Panc1 (cell line): ENCODE results near the gene ZFHX3. TPM values are rescaled to one million over a fixed set of nuclear protein-coding genes. Genes with fewer than 3 reads are reported as not detected.
A peak's percentile ranks its signal among the peaks of the same experiment; 100 is the strongest.

ENCODE experiments used
- ATAC-seq: fragments of 200-7000 bp; cut with Tn5 transposase; 2 replicates; pipeline ENCODE4 v1.9.1; 2020; ENCODE audit warnings: mild to moderate bottlenecking, moderate library complexity
- BruUV-seq: library from RNA; stranded (reverse); fragments of 400-500 nt; replicated peaks from 2 replicates; lab custom pipeline; 2021; lab: Mats Ljungman, UMichigan
- CTCF ChIA-PET: fragments of 300-600 bp; sonication (Branson Sonifier 250); formaldehyde crosslinking; loops from one replicate; lab custom pipeline; 2022; ENCODE audit warnings: antibody characterized with exemption; lab: Charles Lee
- POLR2A ChIA-PET: fragments of 300-600 bp; sonication (Branson Sonifier 250); formaldehyde crosslinking; loops from one replicate; lab custom pipeline; 2022; ENCODE audit warnings: antibody characterized with exemption; lab: Charles Lee
- DNase-seq: peaks from one replicate; pipeline ENCODE4 v3.0.0-alpha.2; 2010; ENCODE audit warnings: low read depth, low spot score
- H3K27ac ChIP-seq: 2 replicates; pipeline ENCODE4 v1.5.1; 2011; ENCODE audit warnings: mild to moderate bottlenecking, low read length, inconsistent platforms
- H3K27me3 ChIP-seq: fragments of 200-500 bp; sonication (Bioruptor generic); 2 replicates; pipeline ENCODE4 v1.6.0; 2014; ENCODE audit warnings: low read length, inconsistent platforms; ENCODE audit not compliant: control insufficient read depth, insufficient read depth
- H3K36me3 ChIP-seq: fragments of 200-500 bp; sonication (Bioruptor generic); 2 replicates; pipeline ENCODE4 v1.5.1; 2014; ENCODE audit warnings: inconsistent platforms, mild to moderate bottlenecking, low read length, moderate library complexity; ENCODE audit not compliant: control insufficient read depth, insufficient read depth
- H3K4me1 ChIP-seq: 2 replicates; pipeline ENCODE4 v1.5.1; 2011; ENCODE audit warnings: inconsistent platforms, mild to moderate bottlenecking, low read length, moderate library complexity; ENCODE audit not compliant: control insufficient read depth, insufficient read depth
- H3K4me3 ChIP-seq, 2 experiments: 2 replicates each; pipeline ENCODE4 v1.5.1; 2011 to 2012; ENCODE audit warnings: low read depth in 2 of 2, low read length in 2 of 2, mild to moderate bottlenecking in 2 of 2, inconsistent platforms in 1 of 2, moderate library complexity in 1 of 2
- H3K9me3 ChIP-seq: fragments of 200-500 bp; sonication (Bioruptor generic); 2 replicates; pipeline ENCODE4 v1.5.1; 2014; ENCODE audit warnings: low read depth, mild to moderate bottlenecking, inconsistent platforms, low read length, moderate library complexity; ENCODE audit not compliant: control insufficient read depth, insufficient read depth
- CTCF ChIP-seq: fragments of 450-650 bp; IDR thresholded peaks from 2 replicates; pipeline ENCODE4 v1.5.1; 2017; ENCODE audit warnings: mild to moderate bottlenecking
- POLR2AphosphoS5 ChIP-seq: IDR thresholded peaks from 2 replicates; pipeline ENCODE4 v1.6.1; 2012; ENCODE audit warnings: mild to moderate bottlenecking, low read depth, low read length, moderate library complexity
- SIN3A ChIP-seq: IDR thresholded peaks from 2 replicates; pipeline ENCODE4 v1.6.1; 2012; ENCODE audit warnings: low read depth, mild to moderate bottlenecking, low read length, moderate library complexity, borderline replicate concordance; ENCODE audit not compliant: insufficient read depth
- TCF7L2 ChIP-seq: IDR thresholded peaks from 2 replicates; pipeline ENCODE4 v1.6.1; 2011; ENCODE audit warnings: mild to moderate bottlenecking, low read depth, low read length, inconsistent platforms
- in situ Hi-C: cut with HindIII; loops from 2 replicates; pipeline ENCODE4 v1.10.0; 2016; ENCODE audit warnings: low sequenced_read_pairs, low pct_unique_long_range_greater_than_20kb
- intact Hi-C: fragments of 100-400 bp; cut with micrococcal nuclease; formaldehyde crosslinking; loops from one replicate; pipeline ENCODE4 v1.10.0; 2022; ENCODE audit not compliant: unreplicated experiment
- total RNA-seq: library from RNA; stranded (reverse); gene quantifications from one replicate; pipeline ENCODE4 v1.2.1, GENCODE V29; 2021; ENCODE audit not compliant: unreplicated experiment
- TF ChIP-seq, protein P1 (sequence below), 2 experiments: IDR thresholded peaks; 2 replicates each; pipeline ENCODE4 v1.6.1; 2011 to 2012; ENCODE audit warnings: low read depth in 2 of 2, control low read depth in 1 of 2, low read length in 1 of 2, mild to moderate bottlenecking in 1 of 2, moderate library complexity in 1 of 2; ENCODE audit not compliant: insufficient read depth in 1 of 2

Gene ZFHX3
- total RNA-seq, 1 experiment from 2014 or later: 7.1 TPM

- H3K27me3 ChIP-seq: no peaks in the 10 kb centered on the region
- TF ChIP-seq CTCF (no peak), TCF7L2 (no peak), POLR2AphosphoS5 (no peak), SIN3A (no peak)
- TF ChIP-seq, protein P1, sequence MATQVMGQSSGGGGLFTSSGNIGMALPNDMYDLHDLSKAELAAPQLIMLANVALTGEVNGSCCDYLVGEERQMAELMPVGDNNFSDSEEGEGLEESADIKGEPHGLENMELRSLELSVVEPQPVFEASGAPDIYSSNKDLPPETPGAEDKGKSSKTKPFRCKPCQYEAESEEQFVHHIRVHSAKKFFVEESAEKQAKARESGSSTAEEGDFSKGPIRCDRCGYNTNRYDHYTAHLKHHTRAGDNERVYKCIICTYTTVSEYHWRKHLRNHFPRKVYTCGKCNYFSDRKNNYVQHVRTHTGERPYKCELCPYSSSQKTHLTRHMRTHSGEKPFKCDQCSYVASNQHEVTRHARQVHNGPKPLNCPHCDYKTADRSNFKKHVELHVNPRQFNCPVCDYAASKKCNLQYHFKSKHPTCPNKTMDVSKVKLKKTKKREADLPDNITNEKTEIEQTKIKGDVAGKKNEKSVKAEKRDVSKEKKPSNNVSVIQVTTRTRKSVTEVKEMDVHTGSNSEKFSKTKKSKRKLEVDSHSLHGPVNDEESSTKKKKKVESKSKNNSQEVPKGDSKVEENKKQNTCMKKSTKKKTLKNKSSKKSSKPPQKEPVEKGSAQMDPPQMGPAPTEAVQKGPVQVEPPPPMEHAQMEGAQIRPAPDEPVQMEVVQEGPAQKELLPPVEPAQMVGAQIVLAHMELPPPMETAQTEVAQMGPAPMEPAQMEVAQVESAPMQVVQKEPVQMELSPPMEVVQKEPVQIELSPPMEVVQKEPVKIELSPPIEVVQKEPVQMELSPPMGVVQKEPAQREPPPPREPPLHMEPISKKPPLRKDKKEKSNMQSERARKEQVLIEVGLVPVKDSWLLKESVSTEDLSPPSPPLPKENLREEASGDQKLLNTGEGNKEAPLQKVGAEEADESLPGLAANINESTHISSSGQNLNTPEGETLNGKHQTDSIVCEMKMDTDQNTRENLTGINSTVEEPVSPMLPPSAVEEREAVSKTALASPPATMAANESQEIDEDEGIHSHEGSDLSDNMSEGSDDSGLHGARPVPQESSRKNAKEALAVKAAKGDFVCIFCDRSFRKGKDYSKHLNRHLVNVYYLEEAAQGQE (IDR thresholded peaks at IDR 0.05; ENCODE audit: insufficient read depth in 1 of 2, low read depth in 2 of 2, low read length in 1 of 2): no peak
- intact Hi-C loops (no loop called here), in situ Hi-C loops (no loop called here)
- H3K4me3 ChIP-seq: no peak overlapping the region
- DNase-seq: no peak
- ChIA-PET CTCF (interaction anchor here (0.7 kb wide), 1 partner anchor 320 kb away, joined by 3 read pairs; no protein-coding TSS in a partner anchor), POLR2A (no interaction called here)
- no peaks in the 10 kb centered on the region for H3K9me3 ChIP-seq
- H3K27ac ChIP-seq: no peak overlapping the region
- H3K36me3 ChIP-seq: no peaks in the 10 kb centered on the region
- no TSS peak for BruUV-seq
- no peaks in the 10 kb centered on the region; the same call in 1 of the 2 replicates for H3K4me1 ChIP-seq
- ATAC-seq: no peak
These were observed 261.3 kb downstream of the ZFHX3 start for GRCh38 chr16:72786606-72787005.

DNA sequence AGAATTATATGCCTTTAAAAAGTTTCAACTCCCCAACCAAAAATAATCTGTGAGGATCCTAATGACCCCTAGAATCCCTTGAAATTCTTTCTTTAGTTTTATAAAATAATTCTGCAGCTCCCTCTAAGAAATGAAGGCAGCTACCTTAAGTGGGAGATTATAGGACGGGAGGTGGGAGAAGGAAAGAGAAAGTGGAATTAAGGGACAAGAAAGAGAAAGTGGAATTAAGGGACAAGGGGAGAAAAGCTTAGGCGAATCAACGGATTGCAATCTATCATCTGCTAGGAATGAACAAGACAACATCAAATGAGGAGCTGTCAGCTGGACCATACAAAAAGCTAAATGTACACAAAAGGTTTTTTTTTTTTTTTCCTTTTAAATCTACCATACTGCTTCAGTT lies 262.0 kb downstream of the ZFHX3 start:
- H3K4me1 ChIP-seq: no peaks in the 10 kb centered on the region; the same call in 1 of the 2 replicates
- no peaks in the 10 kb centered on the region for H3K36me3 ChIP-seq
- H3K27me3 ChIP-seq: no peaks in the 10 kb centered on the region
- ATAC-seq: no peak
- in situ Hi-C loops (no loop called here), intact Hi-C loops (no loop called here)
- POLR2A ChIA-PET: no interaction called here
- no peaks in the 10 kb centered on the region for H3K9me3 ChIP-seq
- no peak for TF ChIP-seq CTCF
- no peak for TF ChIP-seq POLR2AphosphoS5
- no peak for TF ChIP-seq SIN3A
- no peak overlapping the region for H3K27ac ChIP-seq
- H3K4me3 ChIP-seq: no peak overlapping the region
- TSS peak; percentile 53 for BruUV-seq
- DNase-seq: no peak
- CTCF ChIA-PET: no interaction called here
